ENCODE data around the gene PALM. TPM values are rescaled to one million over a fixed set of nuclear protein-coding genes. Genes with fewer than 3 reads are reported as not detected.
"Not testable (repeated sequence)": the region's sequence is repeated elsewhere in the genome, so short reads cannot be mapped to it uniquely, and the experiment has no call there.

The PALM gene
- total RNA-seq, 1 experiment from 2014 or later = 4.0 TPM

DNA sequence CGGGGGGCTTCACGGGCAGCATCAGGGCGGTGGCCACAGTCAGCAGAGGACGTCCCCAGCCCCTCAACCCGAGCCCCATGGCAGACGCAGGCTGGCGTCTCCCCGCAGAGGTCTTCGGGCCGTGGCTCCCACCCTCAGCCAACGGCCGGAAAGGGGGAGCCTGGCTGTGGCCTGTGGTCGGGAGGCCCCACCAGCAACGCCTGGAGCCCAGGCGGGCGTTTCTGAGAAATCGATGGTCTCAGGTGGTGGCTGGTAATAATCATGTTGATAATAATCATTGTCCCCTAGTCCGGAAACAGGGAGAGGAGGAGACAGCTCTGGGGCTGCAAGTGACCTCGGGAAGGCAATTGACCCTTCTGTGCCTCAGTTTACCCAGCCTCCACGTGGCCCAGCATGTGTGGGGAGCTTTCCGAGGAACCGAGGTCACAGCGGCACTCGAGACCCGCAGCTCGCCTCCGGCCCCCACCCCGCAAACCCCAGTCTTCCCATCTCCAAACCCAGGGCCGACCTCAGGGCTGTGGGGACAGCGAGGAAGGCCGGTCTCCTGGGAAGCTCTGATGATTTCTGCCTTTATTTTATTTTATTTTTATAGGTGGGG, 13.3 kb upstream of the PALM start, which contains the start of gene PRSS57:
Gene PRSS57, minus strand, starts transcription at position 101 of the 598 bp plus-strand sequence. Its CDS starts 22 bp downstream, at position 79.
- DNase-seq (ENCODE audit: low read depth, low spot score) = no peak
- in situ Hi-C loops (cut with HindIII; ENCODE audit: low pct_unique_long_range_greater_than_20kb, low sequenced_read_pairs) = no loop called here

DNA sequence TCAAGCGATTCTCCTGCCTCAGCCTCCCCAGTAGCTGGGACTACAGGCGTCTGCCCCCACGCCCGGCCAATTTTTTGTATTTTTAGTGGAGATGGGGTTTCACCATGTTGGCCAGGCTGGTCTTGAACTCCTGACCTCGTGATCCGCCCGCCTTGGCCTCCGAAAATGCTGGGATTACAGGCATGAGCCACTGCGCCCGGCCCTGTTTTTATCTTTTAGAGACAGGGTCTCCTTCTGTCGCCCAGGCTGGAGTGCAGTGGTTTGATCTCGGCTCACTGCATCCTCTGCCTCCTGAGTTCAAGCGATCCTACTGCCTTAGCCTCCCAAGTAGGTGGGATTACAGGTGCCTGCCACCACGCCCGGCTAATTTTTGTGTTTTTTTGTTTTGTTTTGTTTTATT, 10.2 kb upstream of the PALM start:
- in situ Hi-C loops (cut with HindIII; ENCODE audit: low pct_unique_long_range_greater_than_20kb, low sequenced_read_pairs); DNase-seq (ENCODE audit: low read depth, low spot score): not testable (repeated sequence)

DNA sequence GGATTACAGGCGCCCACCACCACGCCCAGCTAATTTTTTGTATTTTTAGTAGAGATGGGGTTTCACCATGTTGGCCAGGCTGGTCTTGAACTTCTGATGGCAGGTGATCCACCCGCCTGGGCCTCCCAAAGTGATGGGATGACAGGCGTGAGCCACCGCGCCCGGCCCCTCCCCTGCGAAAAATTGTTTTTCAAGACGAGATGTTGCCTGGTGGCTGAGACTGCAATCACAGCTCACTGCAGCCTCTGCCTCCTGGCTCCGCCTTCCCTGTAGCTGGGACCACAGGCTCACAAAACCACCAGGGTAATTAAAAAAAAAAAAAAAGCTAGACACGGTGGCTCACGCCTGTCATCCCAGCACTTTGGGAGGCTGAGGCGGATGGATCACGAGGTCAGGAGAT, 8.8 kb upstream of the PALM start:
- DNase-seq (ENCODE audit: low read depth, low spot score); in situ Hi-C loops (cut with HindIII; ENCODE audit: low pct_unique_long_range_greater_than_20kb, low sequenced_read_pairs): not testable (repeated sequence)

DNA sequence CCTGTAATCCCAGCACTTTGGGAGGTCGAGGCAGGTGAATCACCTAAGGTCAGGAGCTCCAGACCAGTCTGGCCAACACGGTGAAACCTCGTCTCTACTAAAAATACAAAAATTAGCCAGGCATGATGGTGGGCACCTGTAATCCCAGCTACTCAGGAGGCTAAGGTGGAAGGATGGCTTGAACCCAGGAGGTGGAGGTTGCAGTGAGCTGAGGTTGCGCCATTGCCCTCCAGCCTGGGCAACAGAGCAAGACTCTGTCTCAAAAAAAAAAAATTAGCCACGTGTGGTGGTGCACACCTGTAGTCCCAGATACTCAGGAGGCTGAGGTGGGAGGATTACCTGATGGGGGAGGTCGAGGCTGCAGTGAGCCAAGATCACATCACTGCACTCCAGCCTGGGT, 5.9 kb upstream of the PALM start:
- DNase-seq (ENCODE audit: low read depth, low spot score); in situ Hi-C loops (cut with HindIII; ENCODE audit: low pct_unique_long_range_greater_than_20kb, low sequenced_read_pairs): not testable (repeated sequence)

DNA sequence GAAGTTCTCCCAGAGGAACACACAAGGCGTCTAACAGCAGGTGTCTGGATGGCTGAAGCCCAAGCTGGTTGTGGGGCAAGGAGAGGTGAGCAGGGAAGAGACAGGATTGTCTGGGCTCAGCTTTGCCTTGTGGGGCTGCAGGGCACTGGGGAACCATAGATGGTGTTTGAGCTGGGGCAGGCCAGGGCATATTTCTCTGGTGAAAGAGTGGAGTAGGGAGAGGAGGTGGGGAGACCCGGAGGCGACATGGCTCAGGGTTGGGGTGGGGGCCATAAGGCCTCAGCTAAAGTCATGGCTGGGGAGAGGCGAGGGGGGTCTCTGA, 5.4 kb upstream of the PALM start:
- DNase-seq (ENCODE audit: low read depth, low spot score) = no peak
- in situ Hi-C loops (cut with HindIII; ENCODE audit: low pct_unique_long_range_greater_than_20kb, low sequenced_read_pairs) = no loop called here

DNA sequence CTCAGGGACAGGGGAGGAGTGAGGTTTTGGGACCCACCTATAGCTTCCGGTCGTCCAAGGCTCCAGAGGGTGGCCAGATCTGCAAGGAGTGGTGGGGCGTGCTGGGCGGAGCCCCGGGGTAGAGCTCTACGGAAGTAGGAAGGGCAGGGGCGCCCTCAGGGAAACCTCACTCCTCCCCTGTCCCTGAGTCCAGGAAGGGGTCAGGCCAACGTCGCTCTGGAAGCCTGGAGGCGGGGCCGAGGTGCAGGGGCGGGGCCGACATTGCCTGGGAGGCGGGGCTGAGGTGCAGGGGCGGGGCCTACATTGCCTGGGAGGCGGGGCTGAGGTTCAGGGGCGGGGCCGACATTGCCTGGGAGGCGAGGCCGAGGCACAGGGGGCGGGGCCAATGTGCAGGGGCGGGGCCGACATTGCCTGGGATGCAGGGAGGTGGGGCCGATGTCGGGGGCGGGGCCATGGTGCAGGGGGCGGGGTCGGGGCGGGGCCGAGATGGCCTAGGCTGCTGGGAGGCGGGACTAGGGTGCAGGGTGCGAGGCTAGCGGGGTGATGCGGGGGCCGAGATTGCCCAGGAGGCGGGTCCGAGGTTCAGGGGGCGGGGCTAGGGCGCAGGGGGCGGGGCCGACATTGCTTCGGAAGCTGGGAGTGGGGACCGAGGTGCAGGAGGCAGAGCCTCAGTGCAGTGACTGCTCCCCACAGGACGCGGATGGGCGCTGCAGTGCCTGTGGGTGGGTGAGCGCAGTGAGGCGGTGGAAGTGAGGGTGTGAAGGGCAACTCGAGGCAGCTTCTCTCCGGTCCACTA, 4.9 kb upstream of the PALM start:
- in situ Hi-C loops (cut with HindIII; ENCODE audit: low pct_unique_long_range_greater_than_20kb, low sequenced_read_pairs) = no loop called here
- DNase-seq (ENCODE audit: low read depth, low spot score) = peak; percentile 57

DNA sequence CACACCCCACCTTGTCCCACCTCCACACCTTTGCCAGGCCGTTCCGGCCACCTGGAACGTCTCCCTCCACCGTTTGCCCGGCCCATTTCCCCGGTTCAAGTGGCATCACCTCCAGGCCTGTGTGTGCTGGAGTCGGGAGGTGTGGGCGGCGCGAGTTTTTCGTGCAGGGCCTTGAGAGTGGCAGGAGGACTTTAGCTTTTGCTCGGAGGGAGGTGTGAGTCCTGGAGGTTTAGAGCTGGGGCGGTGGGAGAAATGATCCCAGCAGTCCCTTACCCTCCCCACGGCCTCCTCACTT, 4.3 kb upstream of the PALM start:
- DNase-seq (ENCODE audit: low read depth, low spot score) = no peak

DNA sequence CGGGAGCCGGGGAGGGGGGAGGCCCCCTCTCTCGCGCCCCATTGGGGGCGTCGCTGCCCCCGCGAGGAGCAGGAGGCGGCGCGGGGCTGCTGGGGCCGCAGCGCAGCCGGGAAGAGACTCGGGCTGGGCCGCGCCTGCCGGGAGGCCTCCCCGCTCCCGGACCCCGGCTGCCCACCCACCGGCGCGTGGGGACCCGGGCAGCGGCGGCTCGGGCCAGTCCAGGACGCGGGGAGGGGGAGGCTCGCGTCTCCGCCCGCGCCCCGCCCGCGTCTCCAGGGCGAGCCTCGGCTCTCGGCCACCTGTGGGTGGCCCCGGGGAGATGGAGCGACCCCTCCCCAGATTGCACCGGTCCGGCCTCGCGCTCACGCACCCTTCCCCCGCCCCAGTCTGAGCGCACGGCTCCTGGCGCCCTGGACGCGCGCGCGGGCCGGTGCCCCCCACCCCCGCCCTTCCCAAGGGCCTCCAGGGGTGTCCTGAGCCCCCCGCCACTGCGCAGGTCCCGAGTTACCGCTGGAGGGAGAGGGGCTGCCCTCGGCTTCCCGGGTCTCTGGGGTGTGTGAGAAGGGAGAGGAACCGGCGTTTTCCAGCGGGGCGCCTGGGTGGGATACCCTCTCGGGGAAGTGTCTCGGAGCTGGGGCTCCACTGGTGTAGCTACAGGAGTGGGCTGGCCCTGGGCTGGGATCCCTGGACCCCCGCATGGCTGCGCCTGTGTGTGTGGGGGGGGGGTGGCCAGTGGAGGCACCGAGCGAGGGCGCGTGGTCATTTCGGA, 645 bp downstream of the PALM start:
- in situ Hi-C loops (cut with HindIII; ENCODE audit: low pct_unique_long_range_greater_than_20kb, low sequenced_read_pairs) = no loop called here
- DNase-seq (ENCODE audit: low read depth, low spot score) = no peak

More for the DNA sequence above, 4.3 kb upstream of the PALM start:
- in situ Hi-C loops (cut with HindIII; ENCODE audit: low pct_unique_long_range_greater_than_20kb, low sequenced_read_pairs) = no loop called here

DNA sequence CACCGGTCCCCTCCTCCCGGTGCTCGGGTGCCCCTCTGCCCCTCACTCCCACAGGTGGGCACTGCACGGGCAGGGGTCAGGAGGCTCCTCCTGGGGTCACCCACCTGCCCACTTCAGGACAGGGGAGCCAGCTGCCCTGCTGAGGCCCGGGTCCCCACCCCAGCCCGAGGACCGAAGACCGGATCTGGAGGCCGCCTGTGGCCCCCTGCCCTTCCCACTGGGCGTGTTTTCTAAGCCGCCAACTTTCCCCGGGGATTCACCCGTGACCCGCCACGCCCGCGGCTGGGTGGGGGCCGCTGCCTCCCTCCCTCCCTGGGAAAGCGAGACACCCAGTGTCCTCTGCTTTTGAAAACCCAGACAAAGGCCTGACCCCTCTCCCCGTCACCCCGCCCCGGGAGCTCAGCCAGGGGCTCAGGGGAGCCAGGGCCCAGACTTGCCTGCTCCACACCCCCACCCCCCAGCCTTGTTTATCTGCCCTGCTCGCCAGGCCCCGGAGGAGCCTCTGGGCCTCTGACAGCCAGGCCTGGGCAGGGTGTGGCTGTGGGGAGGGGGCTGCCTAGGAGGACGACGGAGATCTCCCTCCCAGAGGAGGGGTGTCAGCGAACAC, 1.3 kb downstream of the PALM start:
- DNase-seq (ENCODE audit: low read depth, low spot score) = no peak
- in situ Hi-C loops (cut with HindIII; ENCODE audit: low pct_unique_long_range_greater_than_20kb, low sequenced_read_pairs) = no loop called here

DNA sequence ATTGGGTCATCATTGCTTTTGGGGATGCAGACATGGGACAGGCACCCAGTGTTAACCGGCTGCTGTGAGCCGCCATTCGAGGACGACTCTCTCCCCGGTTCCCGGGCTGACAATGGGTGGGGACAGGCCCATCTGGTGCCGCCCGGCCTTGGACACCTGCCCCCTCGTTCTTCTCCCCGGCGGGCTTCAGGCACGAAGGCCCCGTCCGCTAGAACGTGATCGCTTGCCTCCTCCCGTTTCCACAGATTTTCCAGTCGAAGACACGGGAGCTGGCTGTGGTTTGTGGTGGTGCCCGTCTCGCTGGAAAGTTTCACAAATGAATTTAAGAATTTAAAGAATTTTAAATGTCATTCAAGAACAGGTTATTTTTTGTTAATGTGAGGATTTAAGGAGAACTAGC, 2.0 kb downstream of the PALM start:
- in situ Hi-C loops (cut with HindIII; ENCODE audit: low pct_unique_long_range_greater_than_20kb, low sequenced_read_pairs) = no loop called here
- no peak for DNase-seq (ENCODE audit: low read depth, low spot score)

DNA sequence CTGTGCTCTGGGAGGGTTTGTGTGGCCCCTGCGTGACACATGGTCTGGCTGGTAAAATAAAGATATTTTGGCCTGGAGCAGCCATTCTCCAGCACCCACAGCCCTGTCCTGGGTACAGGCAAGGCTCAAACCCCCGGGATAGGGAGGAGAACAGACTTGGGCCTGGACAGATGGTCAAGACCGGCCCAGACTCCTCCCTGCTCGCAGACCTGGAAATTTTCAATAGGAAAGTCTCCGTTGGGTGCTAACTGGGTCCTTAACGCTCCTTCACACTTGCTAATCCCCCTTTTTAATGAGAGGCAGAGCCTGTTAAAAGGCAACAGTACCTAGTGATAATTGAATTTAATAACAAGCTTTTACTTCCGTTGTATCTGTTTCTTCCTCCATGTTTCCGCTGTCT, 2.5 kb downstream of the PALM start:
- no peak for DNase-seq (ENCODE audit: low read depth, low spot score)
- in situ Hi-C loops (cut with HindIII; ENCODE audit: low pct_unique_long_range_greater_than_20kb, low sequenced_read_pairs) = no loop called here

DNA sequence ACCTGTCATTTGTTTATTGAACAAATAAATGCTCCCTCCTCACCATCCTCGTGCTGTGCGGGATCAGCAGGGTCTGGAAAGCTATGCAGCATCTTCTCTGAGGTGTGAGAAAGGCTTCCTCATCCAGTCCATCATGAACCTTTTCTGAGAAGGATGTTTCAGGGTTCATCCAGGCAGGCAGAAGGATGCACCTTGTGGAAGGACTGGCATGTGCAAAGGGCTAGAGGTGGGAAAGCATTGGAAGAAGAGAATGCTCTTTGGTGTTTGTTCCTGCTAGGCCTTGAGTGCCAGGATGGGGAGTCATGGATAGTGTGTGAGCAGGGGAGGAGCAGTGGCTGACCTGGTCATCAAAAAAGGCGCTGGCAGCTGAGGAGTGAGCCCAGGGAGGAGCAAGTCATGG, 6.6 kb downstream of the PALM start:
- no peak for DNase-seq (ENCODE audit: low read depth, low spot score)
- in situ Hi-C loops (cut with HindIII; ENCODE audit: low pct_unique_long_range_greater_than_20kb, low sequenced_read_pairs) = no loop called here

DNA sequence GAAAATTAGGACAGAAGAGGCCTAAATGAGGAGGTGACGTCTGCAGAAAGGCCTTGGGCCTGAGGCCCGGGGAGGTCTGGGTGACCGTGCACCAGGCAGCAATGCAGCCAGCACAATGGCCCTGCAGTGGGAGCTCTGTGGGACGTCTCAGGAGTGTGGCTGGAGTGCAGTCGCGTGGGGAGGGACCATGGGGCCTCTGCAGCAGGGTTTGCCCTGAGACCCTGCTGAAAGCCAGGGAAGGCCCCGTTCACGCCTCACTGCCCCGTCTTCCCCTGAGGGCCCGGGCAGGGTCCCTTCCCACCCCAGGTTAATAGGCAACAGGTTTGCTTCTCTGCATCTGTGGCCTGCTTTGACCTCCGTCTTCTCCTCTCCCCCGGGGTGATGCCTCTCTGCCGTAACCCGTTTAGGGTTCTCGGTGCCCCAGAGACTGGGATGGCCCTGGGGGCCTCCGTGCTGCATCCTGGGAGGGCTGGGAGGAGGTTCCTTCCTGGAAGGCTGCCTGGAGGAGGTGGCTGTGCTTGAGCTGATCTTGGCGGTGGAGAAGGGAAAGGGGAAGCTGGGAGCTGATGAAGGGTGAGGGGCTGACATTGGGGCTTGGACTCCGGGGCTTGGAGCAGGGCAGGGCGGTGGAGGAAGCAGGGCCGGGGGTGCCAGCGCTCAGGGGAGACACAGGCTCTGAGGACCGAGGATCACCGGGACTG, 9.7 kb downstream of the PALM start:
- no peak for DNase-seq (ENCODE audit: low read depth, low spot score)
- in situ Hi-C loops (cut with HindIII; ENCODE audit: low pct_unique_long_range_greater_than_20kb, low sequenced_read_pairs) = no loop called here

DNA sequence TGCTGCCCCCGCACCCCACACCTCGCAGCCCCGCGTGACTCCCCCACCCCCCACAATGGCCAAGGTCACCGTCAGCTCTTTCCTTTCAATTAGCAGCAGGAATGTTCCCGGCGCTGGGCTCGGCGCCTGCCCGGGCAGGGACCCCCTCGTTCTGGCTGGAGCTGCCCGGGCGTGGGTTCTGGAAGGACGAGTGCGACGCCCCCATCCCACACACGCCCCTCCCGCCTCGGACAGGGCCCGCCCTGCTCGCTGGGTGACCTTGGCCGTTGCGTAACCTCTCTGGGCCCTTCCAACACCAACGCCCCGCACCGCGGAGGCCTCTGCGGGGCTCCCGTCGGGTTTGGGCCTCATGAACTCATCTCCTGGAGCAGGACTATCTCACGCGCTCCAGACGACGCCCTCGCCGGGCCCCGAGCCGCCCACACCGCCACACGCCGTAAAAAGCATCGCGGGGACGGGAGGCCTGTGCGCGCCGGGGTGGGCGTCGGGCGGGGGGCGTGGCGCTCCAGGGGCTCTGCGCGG, 10.3 kb downstream of the PALM start:
- in situ Hi-C loops (cut with HindIII; ENCODE audit: low pct_unique_long_range_greater_than_20kb, low sequenced_read_pairs) = no loop called here
- no peak for DNase-seq (ENCODE audit: low read depth, low spot score)

DNA sequence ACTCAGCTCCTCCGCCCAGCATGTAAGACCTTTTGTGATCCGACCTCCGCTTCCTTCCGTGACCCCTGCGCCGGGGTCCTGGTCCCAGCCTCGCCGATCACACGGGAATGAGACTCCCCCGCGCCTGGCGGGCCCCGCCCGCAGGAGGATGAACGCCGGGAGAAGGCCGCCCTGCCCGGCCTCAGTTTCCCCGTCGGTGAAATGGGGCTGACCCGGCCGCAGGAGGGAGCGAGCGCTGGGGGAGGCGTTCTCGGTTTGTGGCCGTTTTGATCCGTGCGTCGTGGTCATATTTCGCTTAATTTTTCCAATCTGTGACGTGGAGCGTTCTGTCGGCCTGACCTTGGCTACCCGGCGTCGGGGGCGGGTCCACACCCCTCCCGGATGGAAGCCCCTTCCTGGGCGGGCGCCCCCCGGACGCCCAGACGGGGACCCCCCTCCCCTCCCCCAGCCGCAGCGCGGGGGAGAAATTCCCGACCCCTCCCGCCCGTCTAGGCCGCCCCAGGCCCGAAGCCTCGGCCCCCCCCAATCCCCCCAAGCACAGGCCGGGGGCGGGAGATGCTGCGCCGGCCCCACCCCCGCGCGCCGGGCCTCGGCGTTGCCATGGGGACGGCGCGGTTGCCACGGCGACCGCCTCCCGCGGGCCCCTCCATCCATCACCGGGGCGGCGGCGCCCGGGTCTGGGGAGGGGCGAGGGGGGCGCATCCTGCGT, 11.1 kb downstream of the PALM start:
- in situ Hi-C loops (cut with HindIII; ENCODE audit: low pct_unique_long_range_greater_than_20kb, low sequenced_read_pairs) = no loop called here
- no peak for DNase-seq (ENCODE audit: low read depth, low spot score)

DNA sequence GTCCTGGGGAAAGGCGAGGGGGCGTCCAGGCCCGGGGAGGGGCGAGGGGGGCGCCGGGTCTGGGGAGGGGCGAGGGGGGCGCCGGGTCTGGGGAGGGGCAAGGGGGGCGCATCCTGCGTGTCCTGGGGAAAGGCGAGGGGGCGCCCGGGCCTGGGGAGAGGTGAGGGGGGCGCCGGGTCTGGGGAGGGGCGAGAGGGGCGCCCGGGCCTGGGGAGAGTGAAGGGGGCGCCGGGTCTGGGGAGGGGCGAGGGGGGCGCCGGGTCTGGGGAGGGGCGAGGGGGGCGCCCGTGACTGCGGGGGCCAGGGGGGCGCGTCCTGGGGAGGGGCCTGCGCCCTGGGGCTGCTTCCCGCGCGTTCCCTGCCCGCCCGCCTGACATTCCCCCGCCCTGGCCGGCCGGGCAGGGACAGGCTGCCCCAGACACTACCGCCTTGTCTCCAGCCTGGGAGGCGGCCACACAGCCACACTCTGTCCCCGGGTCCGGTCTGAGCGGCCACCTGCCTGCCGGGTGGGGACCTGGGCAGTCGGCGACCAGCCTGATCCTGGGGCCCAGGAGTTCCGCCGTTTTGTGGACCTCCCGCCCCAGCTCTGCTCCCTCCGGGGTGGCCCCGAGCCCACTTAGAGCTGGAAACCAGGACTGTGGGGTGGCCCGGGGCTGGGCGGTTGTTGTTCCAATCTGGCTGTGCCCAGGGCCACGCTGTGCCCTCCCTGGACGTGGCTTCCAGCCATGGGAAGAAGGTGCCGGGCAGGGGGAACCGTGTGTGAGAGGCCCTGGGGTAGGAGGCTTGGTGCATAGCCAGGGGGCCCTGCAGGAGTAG, 11.8 kb downstream of the PALM start:
- in situ Hi-C loops (cut with HindIII; ENCODE audit: low pct_unique_long_range_greater_than_20kb, low sequenced_read_pairs) = no loop called here
- DNase-seq (ENCODE audit: low read depth, low spot score) = no peak

All from SK-MEL-5 (cell line).